Measurements from ENCODE around the gene UCK2.

- TF ChIP-seq CTCF (conservative IDR thresholded peaks at IDR 0.05) (no peak), ZFX (IDR thresholded peaks at IDR 0.05) (no peak)
These were observed 50.0 kb downstream of the UCK2 start for GRCh38 chr1:165877411-165877810.
